Stimulated activated CD8-positive, alpha-beta memory T cell treated with anti-CD3 and anti-CD28 coated beads, Interleukin-7, amount 100 ng/mL, for 24 hours (primary cell): ENCODE results near the gene SLC8A2.

ENCODE experiments used
- DNase-seq: peaks from one replicate; pipeline ENCODE4 v3.0.0-alpha.2; 2020; ENCODE audit warnings: low read depth

SLC8A2 gene

GRCh38 chr19:47379381-47379938 lies 92.2 kb downstream of the SLC8A2 start:
- no peak for DNase-seq

- DNase-seq, result no peak
Observed at GRCh38 chr19:47378246-47378645, 93.4 kb downstream of the SLC8A2 start.
